Tibial nerve (tissue), 4 donors: ENCODE results near the gene MED15.

Experiments
- CTCF ChIP-seq, 5 experiments: fragments of 200-600 bp in 3 of 5; fragments of 450-650 bp in 2 of 5; sonication (generic) in 3 of 5; IDR thresholded peaks; one replicate each; pipeline ENCODE4 v1.5.1; 2016 to 2019; ENCODE audit warnings: antibody characterized with exemption in 5 of 5, mild to moderate bottlenecking in 3 of 5, moderate library complexity in 2 of 5
- EP300 ChIP-seq, 2 donors: sonication (generic); formaldehyde crosslinking; IDR thresholded peaks; one replicate each; pipeline ENCODE4 v1.6.1; 2017; ENCODE audit warnings: antibody characterized with exemption in 2 of 2, mild to moderate bottlenecking in 1 of 2

- no peak for TF ChIP-seq CTCF (IDR thresholded peaks at IDR 0.05)
- TF ChIP-seq EP300 (IDR thresholded peaks at IDR 0.05), result no peak
Observed at GRCh38 chr22:20626811-20627210, 119.4 kb downstream of the MED15 start.
